HG03378 (cell line): ENCODE measurements around the gene SMARCA1.

Source experiments
- ATAC-seq: cut with Tn5 transposase; IDR thresholded peaks from one replicate; pipeline ENCODE4 v1.9.1; 2021; ENCODE audit warnings: mild to moderate bottlenecking, moderate library complexity; ENCODE audit not compliant: unreplicated experiment

SMARCA1 gene

DNA sequence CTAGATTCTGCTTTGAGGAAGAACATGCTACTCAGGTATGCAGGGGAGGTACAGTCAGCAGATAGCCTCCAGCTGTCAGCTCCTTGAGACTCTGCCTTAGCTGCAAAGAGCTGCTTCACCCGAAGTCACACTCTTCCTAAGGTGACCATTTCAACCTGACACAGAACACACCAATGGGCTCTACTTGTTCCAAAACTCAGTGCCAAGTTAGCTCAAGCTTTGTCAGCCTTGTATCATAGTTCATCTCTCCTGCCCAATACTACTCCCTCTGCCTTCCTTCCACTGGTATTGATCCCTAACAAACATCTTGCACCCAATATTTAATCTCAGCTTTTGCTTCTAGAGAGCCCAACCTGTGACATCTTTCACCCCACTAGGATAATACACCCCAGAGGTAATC lies 7.8 kb upstream of the SMARCA1 start:
- no peak for ATAC-seq

- no peak for ATAC-seq
Observed at GRCh38 chrX:129530410-129530809, 7.1 kb upstream of the SMARCA1 start.

DNA sequence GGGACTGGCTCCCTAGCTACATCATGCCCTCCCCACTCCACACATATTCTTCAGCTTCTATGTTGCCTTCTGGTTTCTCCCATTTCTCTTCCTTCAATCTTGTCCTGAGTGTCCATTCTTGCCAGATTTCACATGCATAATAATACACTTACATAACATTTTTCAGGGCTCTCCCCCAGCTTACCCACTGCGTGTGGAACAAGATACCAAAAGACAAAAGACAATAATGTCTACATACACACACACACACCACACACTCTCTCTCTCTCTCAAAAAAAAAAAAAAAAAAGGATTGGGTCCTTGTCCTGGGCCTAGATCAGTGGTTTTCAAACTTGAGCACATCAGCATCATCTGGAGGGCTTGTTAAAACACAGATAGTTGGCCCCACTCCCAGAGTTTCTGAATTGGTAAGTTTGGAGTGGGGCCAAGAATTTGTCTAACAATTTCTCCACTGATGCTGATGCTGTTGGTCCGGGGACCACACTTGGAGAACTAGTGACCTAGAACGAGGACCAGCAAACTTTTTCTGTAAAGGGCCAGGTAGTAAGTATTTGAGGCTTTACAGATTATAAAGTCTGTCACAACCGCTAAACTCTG lies 6.5 kb upstream of the SMARCA1 start:
- no peak for ATAC-seq

- ATAC-seq, result no peak
Observed at GRCh38 chrX:129525896-129526295, 2.6 kb upstream of the SMARCA1 start.

- ATAC-seq, result no peak
Observed at GRCh38 chrX:129525162-129525561, 1.9 kb upstream of the SMARCA1 start.

- ATAC-seq, result no peak
Observed at GRCh38 chrX:129524250-129524850, 1.1 kb upstream of the SMARCA1 start.

DNA sequence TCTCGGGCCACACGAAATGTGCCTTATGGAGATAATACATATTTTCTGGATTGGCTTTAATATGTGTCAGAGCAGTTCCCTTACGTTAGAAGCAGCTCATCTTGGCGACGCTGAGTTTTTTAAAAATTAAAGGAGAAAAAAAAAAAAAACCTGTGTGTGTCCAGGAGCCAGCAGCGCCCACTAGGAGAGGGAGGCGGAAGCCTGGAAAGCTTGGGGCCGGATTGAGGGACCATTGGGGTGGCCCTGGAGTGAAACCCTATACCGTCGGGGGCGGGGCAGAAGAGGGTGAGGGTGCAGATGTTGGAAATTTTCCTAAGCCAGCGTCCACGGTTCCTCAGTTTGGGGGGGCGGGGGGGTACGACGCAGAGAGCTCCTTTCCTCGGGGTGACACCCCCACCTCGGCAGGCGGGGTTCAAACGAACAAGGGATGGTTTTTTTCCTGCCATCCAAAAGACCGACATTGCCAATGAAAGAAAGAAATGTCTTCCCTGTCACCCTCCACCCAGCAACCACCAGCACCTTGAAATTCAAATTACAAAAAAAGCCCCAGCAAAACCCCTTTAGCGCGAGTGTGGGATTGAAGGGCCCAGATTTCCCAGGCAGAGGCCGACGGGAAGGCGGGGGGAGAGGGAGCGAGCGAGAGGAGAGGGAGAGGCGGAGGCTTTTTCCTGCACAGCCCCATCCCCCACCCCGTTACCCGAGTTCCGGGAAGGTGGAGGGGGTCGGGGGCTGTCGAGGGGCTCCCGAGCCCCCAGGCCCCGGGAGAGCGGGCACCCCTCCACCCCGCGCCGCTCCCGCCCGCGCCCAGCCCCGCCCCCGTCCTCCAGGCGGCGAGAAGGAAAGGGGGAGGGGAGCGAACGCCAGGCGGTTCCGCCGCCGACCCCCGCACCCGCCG lies 859 bp downstream of the SMARCA1 start:
- no peak for ATAC-seq

GRCh38 chrX:129520151-129520550 lies 3.1 kb downstream of the SMARCA1 start:
- ATAC-seq, result no peak

GRCh38 chrX:129516402-129516801 lies 6.9 kb downstream of the SMARCA1 start:
- ATAC-seq, result no peak

DNA sequence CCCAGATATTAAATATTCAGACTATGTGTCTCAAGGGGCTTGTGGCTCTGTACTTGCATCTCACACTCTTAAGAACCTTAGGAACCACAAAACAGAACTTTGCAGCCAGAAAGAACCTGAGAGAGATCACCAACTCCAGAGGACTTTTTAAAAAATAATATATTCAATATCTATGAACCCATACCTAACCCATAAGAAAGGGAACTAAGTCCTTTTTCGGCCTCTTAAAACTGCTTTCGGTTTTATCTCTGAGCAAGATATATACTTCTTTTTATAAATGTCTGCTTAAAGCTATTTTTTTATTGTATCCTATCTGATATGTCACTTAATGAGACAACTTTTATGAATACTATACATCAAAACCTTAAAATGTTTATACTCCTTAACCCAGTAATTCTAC lies 10.9 kb downstream of the SMARCA1 start:
- ATAC-seq, result no peak

DNA sequence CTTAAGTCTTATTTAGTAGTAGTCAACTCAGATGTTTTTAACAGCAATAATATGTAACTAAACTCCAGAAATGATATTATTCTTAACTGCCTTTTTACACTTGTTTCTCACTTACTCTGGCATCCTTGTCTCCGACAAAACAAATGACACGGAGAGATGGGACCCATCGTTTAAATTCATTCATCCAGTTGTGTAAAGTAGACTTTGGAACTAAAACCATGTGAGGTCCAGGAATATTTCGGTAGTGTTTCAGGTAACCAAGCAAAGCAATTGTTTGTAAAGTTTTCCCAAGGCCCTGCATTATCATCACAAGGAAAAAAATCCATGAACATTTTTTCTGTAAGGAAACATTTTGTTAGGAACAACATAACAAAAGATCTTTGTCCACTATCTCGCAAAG lies 11.6 kb downstream of the SMARCA1 start:
- ATAC-seq, result no peak

DNA sequence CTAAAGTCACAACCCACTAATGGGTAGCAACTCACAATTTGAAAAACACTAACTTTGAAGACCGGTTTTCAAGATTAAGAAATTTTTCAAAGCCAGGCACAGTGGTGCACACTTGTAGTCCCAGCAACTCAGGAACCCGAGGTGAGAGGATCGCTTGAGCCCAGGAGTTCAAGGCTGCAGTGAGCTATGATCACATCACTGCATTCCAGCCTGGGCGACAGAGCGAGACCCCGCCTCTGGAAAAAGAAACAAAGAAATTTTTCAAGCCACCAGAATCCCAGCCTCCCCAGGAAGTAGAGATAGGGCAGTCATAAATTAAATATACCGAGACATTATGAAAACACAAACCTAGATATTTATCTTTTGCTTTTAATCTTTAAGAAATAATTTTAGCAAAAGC lies 13.0 kb downstream of the SMARCA1 start:
- ATAC-seq, result no peak

DNA sequence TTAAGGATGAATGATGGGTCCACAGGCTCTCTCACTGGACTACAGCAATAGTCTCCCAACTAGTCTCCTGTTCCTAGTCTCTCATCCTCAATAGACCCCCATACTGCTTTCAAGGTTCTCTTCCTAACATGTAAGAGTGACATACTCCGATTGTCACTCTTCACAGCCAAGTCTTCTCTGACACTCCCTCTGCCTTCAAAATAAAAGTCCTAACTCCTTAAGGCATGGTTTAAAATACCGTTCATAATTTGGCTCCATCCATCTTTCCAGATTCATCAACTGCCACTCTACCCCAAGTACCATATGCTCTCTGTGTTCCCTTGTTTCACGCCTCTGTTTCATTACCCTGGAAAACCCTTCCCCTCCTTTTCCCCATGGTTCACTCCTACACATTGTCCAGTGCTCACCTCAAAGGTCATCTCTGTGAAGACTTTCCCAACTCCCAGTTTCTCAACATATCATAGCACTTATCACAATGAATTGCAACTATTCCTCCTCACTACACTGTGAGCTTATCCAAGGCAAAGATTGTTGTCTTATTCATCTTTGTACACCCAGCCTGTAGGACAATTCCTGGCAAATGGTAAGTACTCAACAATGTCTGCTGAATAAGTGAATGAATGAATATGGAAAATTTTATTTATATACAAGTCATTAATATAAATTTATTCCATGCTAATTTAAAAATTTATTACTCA lies 26.0 kb downstream of the SMARCA1 start:
- no peak for ATAC-seq

DNA sequence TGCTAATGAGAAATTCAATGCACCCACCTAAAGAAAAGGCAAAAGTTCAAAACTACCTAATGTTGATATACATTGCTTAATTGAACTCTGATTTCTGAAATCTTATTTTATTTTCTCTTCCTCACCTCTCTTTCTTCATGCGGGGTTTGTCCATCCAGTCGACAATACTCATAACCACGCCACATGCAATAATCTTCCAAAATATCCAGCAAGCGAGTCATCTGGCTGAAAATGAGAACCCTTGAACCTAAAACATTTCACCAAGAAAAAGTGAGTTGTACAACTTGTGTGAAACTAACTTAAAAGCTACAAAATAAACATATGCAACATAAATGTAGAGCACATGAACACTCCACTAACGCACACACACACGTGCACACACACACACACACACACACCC lies 26.7 kb downstream of the SMARCA1 start:
- no peak for ATAC-seq

DNA sequence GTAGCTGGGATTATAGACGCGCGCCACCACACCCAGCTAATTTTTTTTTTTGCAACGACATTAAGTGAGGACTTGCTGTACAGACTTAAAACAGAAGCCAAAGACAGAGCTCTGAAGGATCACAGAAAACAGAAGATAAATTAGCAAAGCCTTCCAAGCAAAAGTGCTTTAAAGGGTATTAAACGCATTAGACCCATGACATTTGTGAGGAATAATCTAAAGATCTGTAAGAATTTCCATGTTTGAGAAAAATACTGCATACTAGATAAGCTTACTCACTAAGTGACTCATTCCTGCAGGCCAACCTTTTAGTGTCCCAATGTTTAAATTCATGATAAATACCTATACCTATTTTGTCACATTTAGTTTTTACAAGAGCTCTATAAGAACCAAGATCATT lies 27.4 kb downstream of the SMARCA1 start:
- no peak for ATAC-seq

GRCh38 chrX:129494887-129495286 lies 28.4 kb downstream of the SMARCA1 start:
- ATAC-seq, result no peak

GRCh38 chrX:129493643-129494042 lies 29.6 kb downstream of the SMARCA1 start:
- no peak for ATAC-seq

GRCh38 chrX:129490330-129490729 lies 33.0 kb downstream of the SMARCA1 start:
- no peak for ATAC-seq

GRCh38 chrX:129488359-129488758 lies 34.9 kb downstream of the SMARCA1 start:
- no peak for ATAC-seq

GRCh38 chrX:129480889-129481288 lies 42.4 kb downstream of the SMARCA1 start:
- ATAC-seq, result no peak

GRCh38 chrX:129478516-129478915 lies 44.8 kb downstream of the SMARCA1 start:
- no peak for ATAC-seq
